ENCODE measurements around the gene CNTN4.
"Not testable (repeated sequence)": the region's sequence is repeated elsewhere in the genome, so short reads cannot be mapped to it uniquely, and the experiment has no call there.

Gene CNTN4

GRCh38 chr3:2875699-2876098 is 777.0 kb downstream of the CNTN4 start:
- no peak for DNase-seq

- DNase-seq = no peak
Observed at GRCh38 chr3:2876362-2876761, 777.7 kb downstream of the CNTN4 start.

- DNase-seq = no peak
Observed at GRCh38 chr3:2879023-2879422, 780.4 kb downstream of the CNTN4 start.

GRCh38 chr3:2879587-2879986 is 780.9 kb downstream of the CNTN4 start:
- no peak for DNase-seq

- DNase-seq = no peak
Observed at GRCh38 chr3:2880218-2880756, 781.6 kb downstream of the CNTN4 start.

GRCh38 chr3:2883283-2883682 is 784.6 kb downstream of the CNTN4 start:
- DNase-seq = no peak

- DNase-seq = no peak
Observed at GRCh38 chr3:2888592-2888991, 789.9 kb downstream of the CNTN4 start.

GRCh38 chr3:2889736-2890135 is 791.1 kb downstream of the CNTN4 start:
- no peak for DNase-seq

- no peak for DNase-seq
Observed at GRCh38 chr3:2896308-2896939, 797.8 kb downstream of the CNTN4 start.

- no peak for DNase-seq
Observed at GRCh38 chr3:2897821-2898220, 799.2 kb downstream of the CNTN4 start.

GRCh38 chr3:2898591-2899353 is 800.1 kb downstream of the CNTN4 start:
- DNase-seq = no peak

GRCh38 chr3:2904054-2904453 is 805.4 kb downstream of the CNTN4 start:
- no peak for DNase-seq

GRCh38 chr3:2908693-2909351 is 810.2 kb downstream of the CNTN4 start:
- no peak for DNase-seq

- no peak for DNase-seq
Observed at GRCh38 chr3:2910997-2911396, 812.3 kb downstream of the CNTN4 start.

- no peak for DNase-seq
Observed at GRCh38 chr3:2915826-2916225, 817.2 kb downstream of the CNTN4 start.

- DNase-seq = not testable (repeated sequence)
Observed at GRCh38 chr3:2916640-2917039, 818.0 kb downstream of the CNTN4 start.

GRCh38 chr3:2920103-2920502 is 821.4 kb downstream of the CNTN4 start:
- DNase-seq = no peak

GRCh38 chr3:2921452-2921851 is 822.8 kb downstream of the CNTN4 start:
- no peak for DNase-seq

GRCh38 chr3:2921903-2922302 is 823.2 kb downstream of the CNTN4 start:
- DNase-seq = peak; percentile 10

- no peak for DNase-seq
Observed at GRCh38 chr3:2923390-2923789, 824.7 kb downstream of the CNTN4 start.

- no peak for DNase-seq
Observed at GRCh38 chr3:2927259-2927658, 828.6 kb downstream of the CNTN4 start.

- DNase-seq = no peak
Observed at GRCh38 chr3:2929574-2929973, 830.9 kb downstream of the CNTN4 start.

- DNase-seq = no peak
Observed at GRCh38 chr3:2931265-2931664, 832.6 kb downstream of the CNTN4 start.

GRCh38 chr3:2934541-2934940 is 835.9 kb downstream of the CNTN4 start:
- no peak for DNase-seq
